Stimulated activated CD4-positive, alpha-beta T cell treated with anti-CD3 and anti-CD28 coated beads, Interleukin-1b, Interleukin-23, amount 100 ng/mL, for 4 hours (primary cell): ENCODE results near the gene FRMD4A.

ENCODE experiments used
- DNase-seq, 2 donors: peaks; one replicate each; pipeline ENCODE4 v3.0.0-alpha.2; 2020; ENCODE audit warnings: low read depth in 2 of 2

Gene FRMD4A

DNA sequence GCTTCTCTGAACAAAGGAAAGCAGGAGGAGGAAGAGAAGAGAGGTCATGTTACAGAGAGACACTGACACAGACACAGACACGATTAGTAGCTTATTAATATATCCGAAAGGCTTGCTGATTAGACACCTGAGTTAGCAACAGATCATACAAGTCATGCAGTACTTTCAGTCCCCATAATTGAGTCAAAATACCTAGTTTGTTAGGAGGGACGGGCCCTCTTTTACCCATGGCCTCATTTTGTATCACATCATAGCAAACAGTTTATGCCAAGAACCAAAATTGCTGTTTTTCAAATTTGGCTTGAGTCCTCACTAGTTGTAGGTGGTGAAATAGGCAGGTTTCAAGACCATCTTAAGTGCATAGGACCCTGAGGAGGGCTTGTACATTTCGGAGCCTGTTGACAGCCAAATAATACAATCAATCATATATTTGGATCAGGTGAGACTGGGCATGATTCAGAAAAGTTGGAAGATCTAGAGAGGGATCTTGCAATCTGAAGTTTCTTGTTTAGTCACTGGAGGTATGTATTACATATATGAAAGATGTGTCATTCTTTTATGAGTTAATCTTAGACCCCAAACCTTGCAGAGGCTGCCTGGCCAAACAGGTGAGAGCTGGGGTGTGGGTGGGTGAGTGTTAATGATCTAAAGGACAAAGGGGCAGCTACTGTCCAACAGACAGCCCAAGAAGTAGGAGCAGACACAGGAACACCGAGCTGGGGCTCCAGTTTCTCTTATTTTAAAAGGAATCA, 678.6 kb downstream of the FRMD4A start:
- DNase-seq, result no peak

DNA sequence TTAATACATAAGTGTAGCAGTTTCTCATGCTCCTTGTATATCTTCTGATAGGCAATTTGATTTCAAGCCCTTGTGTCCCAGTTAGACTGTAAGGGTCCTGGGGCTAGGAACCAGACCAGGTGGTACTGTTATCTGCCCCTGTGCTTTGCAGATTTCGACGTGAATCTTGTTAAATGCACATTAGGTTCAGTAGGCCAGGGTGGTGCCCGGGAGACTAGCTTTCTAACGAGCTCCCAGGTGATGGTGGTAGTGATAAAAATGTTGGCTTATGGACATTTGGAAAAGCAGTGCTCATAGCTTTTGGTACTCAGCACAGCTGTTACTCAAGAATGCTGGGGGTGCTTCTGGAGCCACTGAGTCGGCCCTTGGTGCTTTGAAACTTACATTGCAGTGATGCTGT, 679.8 kb downstream of the FRMD4A start:
- DNase-seq, result no peak

DNA sequence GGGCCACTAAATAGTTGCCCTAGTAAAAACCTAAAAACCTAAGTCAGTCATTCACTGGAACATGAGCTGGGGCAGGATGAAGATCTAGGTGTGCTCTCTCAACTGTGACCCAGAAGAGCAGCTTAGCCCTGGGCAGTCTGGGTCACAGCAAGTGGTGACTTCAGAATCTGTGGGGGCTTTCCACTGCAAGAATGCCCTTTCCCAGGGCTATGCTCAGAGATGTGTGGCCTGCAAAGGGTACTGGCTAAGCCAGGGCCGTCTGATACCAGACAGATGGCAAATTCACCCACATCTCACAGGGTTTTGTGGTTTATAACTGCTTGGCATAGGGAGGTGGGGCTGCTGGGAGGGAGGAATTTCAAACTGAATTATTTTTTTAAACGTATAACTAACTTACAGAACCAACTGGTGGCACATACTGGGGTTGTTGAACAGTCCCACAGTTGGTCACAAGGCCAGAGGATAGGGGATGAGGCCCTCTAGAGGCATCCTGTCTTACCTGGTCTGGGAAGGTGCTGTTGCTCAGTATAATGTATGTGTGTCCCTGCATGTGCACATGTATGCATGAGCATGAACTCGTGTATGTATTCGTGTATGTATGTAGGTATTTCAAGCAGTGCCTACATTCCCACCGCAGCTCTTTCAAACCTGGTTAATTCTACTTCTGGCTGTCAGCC, 680.7 kb downstream of the FRMD4A start:
- no peak for DNase-seq

DNA sequence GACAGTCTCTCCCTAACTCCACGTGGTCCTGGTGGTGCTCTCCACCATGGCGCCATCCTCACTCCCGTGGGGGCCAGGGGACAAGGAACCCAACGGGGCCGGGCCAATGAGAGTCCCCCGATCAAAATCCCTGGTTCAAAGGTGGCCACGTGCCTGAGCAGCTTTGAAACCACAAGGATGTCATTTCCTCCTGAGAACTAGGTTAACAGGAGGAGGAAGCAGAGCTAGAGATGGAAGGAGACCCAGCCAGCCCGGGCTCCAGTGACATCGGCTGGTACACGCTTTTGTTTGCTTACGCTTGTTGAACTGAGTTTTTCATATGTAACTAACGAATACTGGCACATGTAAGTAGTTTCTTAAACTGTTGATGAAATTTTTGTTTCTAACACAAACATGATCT, 682.3 kb downstream of the FRMD4A start:
- no peak for DNase-seq

DNA sequence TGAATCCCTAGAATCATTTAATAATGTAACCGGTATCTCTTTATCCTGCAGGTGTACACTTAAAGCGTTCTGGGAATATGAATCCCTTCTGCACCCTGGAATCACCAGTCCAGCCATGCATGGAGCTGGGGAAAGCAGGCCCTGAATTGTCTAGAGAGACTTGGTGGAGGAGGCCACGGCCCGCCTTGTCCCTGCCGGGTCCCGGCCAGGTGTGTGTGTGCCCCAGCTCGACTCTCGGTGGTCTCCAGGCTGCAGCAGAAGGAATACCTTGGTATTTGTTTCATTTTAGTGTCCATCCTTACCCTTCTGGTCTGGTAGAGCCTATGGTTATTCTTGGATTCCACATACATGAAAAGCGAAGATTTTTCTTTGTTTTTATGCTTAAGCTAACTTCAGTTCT, 685.9 kb downstream of the FRMD4A start:
- no peak for DNase-seq

DNA sequence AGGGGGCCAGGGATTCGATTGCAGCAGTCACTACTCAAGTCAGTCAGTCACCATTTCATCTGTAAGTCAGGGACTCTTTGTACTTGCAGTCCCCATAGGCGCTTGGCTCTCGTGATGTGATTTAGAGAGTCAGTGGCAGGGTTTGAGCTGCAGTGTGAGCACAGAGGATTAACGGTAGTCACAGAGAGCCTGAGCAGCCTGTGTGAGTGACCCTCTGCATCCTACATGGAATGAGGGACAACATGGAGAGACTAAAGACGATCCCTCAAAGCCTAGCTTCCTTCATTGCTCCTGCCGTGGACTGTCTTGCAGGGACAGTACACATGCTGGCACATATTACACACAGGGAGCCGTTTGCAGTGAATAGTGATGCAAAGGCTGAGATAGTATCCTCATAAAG, 687.7 kb downstream of the FRMD4A start:
- no peak for DNase-seq

DNA sequence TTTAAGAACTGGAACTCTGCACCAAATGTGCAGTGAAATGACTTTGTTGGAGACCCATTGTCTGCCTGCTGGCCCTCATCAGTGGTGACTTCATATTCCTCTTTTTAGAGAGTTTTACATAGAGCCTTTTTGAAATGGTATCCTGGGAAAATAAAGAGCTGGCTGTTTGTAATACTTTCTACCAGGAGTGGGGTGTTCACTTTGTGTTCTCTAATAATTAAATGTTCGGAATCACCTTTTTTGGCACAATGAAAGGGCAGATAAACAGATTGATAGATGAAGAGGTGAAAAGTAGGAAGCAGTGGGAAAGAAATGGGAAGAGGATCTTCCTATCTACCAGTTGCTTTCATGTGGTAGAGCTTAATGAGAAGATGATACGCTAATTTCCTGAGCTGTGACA, 688.4 kb downstream of the FRMD4A start:
- no peak for DNase-seq

DNA sequence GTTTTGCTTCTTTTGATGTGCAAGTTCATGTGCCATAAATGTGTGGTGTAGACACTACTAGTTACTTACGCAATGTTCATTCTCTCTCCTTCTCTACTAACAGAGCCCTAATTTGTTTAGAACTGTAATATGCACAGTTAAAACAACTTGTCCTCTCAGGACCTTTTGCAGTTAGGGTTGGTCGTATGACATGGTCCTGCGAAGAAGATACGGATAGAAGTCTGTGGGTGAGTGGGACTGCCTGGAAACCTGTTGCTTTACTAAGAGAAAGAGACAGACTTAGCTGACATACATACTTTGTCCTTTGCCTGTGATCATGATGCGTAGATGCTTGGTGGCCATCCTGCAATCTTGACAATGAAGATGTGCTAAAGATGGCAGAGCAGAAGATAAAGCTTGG, 692.8 kb downstream of the FRMD4A start:
- DNase-seq, result no peak

DNA sequence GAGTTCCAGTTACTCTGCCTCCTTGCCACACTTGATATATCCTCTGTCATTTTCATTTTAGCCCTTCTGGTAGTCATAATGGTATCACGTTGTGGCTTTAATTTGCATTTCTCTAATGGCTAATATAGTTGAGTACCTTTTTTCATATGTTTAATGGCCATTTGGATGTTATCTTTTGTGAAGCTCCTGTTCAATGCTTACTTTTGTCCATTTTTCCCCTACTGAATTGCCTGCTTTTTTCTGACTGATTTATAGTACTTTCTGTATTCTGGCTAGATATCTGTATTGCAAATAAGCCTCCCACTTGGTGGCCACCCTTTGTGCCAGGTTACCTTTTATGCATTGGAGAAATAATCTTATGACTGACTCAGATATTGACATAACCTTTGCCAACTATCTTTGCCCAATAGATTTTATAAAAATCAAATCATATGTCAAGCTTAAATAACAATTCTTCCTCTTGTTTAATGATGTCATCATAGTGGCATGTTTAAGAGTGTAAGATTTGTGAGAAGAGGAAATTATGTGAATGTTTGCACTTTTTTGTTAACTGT, 693.3 kb downstream of the FRMD4A start:
- DNase-seq, result no peak

DNA sequence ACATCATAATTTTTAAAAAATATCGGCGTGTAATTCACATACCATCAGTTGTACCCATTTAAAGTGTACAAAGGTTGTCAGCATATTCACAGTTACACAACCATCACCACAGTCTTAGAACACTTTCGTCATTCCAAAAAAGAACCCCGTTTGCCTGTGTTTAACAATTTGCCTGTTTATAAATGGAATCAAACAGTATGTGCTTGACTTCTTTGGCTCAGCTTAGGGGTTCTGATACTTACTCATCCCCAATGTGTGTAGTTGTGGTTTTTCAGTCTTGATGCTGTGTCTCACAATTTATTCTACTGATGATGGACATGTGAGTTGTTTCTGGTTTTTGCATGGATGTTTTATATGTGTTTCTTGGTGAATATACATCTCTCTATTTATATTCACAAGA, 693.9 kb downstream of the FRMD4A start:
- no peak for DNase-seq

DNA sequence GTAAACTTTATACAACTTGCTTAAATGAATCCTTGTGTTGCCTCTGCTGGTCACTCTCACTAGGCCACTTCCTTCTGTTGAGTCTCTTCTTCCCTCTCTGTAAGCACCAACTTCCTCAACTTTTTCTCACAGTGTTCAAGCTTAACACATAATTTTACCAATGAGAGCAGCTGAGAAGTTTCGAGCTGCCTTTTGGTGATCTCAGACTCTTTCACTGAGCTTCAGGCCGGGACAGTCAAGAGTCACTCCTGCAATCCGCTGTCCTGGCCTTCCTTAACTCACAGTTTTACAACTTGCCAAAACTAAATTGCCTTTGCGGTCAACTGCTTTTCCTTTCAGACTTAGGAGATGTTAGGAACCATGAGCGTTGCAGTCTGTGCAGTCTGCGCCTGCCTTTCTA, 696.5 kb downstream of the FRMD4A start:
- DNase-seq, result no peak

DNA sequence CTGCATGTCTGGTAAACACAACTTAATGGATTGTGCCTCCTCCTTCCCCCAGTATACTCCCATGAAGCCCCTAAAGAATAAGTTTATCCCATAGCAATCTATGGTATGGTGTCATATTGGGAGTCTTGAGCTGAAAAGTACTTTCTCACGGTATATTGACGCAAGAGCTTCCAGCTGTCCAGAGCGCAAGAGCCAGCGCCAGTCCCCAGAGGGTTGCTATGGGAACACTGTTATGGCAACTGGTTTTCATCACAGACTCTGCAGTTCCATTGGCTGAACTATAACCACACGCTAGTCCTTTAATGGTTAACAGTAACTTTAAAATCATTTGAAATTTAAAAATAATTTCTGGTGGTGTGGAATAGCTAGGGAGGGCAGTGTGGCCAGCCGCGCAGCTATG, 697.0 kb downstream of the FRMD4A start:
- DNase-seq, result no peak

DNA sequence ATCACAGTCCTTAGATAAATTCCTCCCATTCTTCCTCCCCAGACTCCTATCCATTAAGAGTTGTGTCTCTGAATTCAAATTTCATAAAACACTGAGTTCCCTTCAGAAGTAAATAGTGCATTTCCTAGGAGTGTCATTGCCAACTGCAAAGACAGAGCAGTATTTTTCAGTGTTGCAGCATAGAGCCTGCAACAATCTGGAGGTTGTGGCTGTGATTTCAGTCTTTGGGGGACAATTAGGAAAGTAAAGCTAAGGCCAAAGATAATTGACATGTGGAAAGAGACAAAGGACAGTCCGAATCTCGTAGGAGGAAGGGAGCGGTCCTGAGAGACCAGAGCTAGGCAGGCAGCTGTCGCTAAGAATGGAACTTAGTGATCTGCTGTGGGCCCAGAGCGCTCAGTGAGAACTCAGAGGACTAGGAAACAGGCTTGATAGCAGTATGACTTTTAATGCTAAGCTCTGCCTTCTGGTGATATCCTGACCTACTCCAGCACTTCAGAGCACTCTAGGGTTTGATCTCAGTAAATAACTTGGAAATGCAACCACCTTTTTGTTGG, 697.8 kb downstream of the FRMD4A start:
- no peak for DNase-seq

DNA sequence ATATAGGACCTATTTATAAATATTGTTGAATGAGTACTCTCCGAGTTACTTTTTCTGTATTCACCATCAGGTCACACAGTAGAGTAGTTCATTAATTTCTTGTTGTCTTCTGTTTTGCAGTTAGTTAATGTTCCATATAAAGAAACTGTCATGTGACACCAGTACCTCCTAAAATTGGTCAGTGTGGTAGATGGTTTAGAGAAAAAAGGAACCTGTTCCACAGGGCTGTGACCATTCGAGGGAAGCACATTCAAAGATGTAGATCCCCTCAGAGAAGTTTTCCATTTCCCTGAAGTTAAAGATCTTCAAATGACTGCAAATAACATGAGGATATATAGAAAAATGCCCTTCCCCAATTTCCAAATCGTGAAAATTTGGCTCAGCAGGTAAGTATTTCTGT, 698.3 kb downstream of the FRMD4A start:
- no peak for DNase-seq

DNA sequence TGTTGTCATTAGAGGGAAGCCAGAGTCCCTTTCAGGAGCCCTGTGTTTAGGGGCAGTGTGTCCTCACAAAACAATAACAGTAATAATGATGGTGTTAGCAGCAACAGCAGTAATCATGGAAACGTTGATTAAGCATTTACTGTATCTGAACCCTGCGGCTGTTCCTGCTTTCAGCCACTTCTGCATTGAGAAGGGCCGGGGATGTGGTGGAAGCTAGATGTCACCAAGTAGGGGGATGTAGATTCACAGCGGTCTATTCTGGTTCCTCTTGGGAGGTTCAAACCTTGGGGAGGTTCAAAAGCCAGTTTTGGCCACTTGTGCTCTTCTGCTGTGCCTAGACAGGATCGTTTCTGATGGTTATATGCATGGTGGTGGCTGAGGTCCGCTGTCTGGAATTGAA, 699.1 kb downstream of the FRMD4A start:
- DNase-seq, result no peak

DNA sequence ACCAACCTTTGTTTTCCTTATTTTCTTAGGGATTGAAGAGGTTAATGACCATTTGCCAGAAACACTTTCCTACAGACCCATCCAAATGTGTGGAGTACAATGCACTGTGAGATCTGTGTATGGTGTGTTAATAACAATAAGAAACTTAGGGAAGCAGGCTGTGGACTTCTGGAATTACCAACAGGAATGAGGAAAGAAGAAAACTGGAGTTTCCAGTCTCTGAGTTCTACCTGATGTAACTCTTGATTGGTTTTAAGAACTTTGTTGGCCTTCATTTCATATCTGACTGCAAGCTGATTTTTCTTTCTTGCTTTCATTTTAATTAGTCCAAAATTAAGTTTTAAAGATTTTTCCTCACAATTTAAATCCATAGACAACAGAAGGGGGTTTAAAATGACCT, 700.5 kb downstream of the FRMD4A start:
- DNase-seq, result no peak

DNA sequence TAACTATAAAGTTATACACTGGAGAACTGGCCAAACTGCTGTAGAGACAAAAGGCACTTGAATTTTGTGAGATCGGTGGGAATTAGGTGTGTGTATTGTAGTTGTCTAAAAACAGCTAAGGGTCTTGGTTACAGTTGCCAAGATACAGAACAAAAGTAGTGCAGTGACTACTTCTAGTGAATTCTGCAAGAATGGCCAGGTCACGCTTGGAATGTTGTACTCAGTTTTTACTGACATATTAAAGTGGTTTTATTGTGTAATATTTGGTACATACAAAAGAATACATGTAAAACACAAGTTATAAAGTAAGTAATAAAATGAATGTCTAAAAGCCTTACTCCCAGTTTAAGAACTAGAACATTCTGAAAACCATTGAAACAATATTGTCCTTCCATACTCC, 701.6 kb downstream of the FRMD4A start:
- DNase-seq, result no peak

DNA sequence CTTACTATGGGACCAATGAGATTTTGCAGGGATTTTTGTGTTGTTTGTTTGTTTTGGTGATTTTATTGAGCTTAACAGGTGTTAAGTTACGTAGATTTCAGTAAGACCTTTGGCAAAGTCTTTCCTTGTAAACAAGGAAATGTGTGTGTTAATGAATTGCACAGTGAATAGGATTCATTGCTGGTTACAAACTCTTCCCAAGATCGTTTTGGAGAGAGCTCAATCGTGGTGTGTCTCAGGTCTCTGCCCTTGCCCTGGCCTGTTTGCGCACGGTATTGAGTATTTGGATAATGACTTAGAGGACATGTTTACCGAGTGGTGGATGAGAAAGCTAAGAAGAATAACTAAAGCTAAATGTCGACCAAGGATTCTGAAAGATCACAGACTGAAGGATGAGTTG, 702.1 kb downstream of the FRMD4A start:
- DNase-seq, result no peak

DNA sequence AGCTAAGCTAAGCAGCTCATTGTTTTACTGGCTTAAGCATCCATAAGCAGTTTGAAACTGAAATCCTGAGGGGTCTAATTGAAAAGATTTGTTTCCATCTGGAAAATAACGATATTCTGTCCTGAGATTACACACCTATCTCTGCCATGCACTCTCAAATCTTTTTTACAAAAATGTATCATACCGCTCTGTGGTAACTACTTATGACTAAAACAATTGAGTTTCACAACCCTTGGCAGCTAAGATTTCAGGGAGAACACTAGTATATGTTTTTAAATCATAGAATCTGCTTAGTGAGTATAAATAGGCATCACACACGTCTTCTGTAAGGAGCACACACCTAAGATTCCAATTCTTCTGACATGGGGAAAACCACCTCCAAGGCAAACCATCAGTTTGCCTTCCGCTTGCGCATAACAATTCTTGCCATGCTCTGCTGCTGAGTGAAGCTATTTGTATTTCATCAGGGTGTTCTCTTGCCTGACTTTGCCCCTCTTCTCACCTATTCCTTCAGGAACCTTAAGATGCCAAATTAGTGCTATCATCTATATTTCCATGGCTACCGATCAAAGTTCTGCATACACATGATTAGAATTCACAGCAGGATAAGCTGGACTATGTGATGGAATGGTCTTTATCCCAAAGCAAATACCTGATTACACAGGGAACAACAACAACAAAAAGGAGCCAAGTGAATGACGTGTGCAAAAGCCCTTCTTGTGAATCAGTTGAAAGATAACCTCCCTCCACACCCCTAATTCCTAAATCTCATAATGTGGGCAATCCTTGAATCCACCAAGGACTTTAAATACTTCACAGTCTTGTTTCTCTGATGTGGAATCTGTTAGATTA, 703.0 kb downstream of the FRMD4A start:
- no peak for DNase-seq

DNA sequence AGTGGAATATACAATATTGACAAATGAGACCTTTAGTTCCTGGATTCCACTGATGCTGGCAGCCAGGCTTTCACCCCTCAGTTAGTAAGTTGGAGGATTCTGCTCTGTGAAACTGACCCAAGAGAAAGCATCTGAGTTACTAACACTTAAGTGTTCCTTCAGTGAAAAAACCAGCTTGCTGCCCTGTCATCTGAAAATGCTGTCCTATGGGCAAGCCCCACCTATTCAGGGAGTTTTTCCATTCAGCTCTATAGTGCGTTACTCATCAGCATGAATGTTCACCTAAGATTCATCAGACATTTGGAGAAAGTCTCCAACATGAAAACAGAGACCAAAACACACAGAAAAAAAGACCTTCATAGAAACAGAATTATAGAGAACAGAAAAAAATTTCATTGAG, 706.1 kb downstream of the FRMD4A start:
- no peak for DNase-seq

DNA sequence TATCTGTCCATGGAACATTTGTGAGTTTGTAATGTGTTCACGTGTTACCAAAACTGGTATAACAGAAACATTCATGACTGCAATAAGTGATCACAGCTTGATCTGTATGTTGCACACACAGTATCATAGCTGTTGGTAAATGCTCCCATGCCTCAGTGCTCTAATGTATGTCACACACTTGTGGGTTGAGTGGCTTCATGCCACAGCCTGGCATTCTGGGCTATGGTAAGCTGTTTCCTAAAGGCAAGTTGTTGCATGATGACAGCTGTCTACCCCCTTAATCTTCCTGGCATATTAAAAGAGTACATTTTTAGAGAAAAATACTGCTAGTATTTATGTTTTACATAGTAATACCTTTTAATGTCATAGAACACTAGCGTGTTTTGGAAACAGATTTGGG, 708.8 kb downstream of the FRMD4A start:
- no peak for DNase-seq

DNA sequence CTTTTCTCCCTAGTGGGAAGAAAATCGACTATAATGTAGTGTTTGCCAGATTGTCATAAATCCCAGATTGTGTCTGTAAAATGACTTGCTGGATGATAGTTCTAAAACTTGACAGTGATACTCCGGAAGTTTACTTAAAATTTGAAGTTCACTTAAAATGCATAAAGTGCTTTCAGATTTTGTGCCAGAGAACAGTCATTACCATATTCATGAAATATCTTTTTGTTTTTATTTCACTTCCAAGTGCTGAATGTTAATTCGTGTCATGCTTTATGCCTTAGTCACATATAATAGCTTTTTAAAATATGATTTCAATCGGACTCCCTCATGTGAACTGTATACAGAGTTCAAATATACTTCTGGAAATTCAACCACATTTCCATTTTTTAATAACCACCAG, 713.6 kb downstream of the FRMD4A start:
- no peak for DNase-seq
